Measurements from ENCODE around the gene CLTB.

Gene CLTB

GRCh38 chr5:176366232-176366894 lies 50.0 kb downstream of the CLTB start:
- H3K36me3 ChIP-seq: no peaks in the 10 kb centered on the region
- H3K4me1 ChIP-seq (ENCODE audit: control insufficient read depth in 1 of 2, insufficient read depth in 1 of 2, low read depth in 1 of 2, low read length in 1 of 2): peaks cover 20% of the 10 kb centered on the region in 2 experiments
- H3K4me3 ChIP-seq (ENCODE audit: low read depth in 1 of 2, low read length in 1 of 2): peak overlapping the region in 1 of 2 experiments; percentile 60
- no peaks in the 10 kb centered on the region for H3K9me3 ChIP-seq
- H3K27ac ChIP-seq: no peak overlapping the region
- TF ChIP-seq, protein P1, sequence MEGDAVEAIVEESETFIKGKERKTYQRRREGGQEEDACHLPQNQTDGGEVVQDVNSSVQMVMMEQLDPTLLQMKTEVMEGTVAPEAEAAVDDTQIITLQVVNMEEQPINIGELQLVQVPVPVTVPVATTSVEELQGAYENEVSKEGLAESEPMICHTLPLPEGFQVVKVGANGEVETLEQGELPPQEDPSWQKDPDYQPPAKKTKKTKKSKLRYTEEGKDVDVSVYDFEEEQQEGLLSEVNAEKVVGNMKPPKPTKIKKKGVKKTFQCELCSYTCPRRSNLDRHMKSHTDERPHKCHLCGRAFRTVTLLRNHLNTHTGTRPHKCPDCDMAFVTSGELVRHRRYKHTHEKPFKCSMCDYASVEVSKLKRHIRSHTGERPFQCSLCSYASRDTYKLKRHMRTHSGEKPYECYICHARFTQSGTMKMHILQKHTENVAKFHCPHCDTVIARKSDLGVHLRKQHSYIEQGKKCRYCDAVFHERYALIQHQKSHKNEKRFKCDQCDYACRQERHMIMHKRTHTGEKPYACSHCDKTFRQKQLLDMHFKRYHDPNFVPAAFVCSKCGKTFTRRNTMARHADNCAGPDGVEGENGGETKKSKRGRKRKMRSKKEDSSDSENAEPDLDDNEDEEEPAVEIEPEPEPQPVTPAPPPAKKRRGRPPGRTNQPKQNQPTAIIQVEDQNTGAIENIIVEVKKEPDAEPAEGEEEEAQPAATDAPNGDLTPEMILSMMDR (IDR thresholded peaks at IDR 0.05): no peak
- peaks cover 66% of the 10 kb centered on the region for H3K27me3 ChIP-seq

DNA sequence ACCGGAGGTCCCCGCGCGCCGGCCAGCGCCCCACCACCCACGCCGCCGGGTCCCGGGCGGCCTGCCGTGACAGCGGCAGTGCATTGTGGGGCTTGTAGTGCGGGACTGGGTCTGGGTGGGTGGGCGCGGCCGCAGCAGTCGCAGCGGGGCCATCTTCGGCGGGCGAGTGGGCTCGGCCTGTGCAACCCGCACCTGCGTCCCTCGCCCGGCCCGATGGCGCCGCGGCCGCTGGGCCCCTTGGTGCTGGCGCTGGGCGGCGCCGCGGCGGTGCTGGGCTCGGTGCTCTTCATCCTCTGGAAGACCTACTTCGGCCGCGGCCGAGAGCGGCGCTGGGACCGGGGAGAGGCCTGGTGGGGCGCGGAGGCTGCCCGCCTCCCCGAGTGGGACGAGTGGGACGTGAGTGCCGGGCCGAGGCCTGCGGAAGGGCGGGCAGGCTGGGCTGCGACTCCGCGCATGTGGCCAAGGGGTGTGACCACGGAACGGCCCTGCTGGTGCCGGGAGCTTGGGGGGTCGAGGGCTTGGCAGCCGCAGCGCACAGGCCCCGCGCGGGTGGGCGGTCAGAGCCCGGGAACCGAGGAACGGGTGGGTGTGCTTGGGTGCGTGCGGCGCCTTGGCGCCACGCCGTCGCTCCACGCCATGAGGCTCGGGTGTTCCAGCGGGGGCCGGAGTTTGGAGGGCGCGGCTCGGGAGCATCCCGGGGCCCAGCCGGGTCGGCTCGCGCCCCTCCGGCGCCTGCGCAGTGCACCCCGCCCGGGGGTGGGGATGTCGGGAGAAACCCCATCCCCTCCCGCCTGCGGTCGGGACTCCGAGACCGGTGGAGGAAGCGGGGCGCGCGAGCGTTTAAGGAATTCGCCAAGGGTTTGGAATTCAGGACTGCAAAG lies 50.7 kb downstream of the CLTB start, which contains the start of gene ARL10:
Gene ARL10 (plus strand): TSS at position 137 of the 881 bp plus-strand sequence. CDS start 77 bp downstream, at position 214.
- H3K36me3 ChIP-seq: no peaks in the 10 kb centered on the region
- H3K27me3 ChIP-seq: peaks cover 66% of the 10 kb centered on the region
- peak within 1 kb of the TSS; percentile 41 to 60 for H3K4me3 ChIP-seq (ENCODE audit: low read depth in 1 of 2, low read length in 1 of 2)
- TF ChIP-seq, protein P1 (IDR thresholded peaks at IDR 0.05): no peak
- H3K27ac ChIP-seq: no peak within 1 kb of the TSS
- peaks cover 26 to 28% of the 10 kb centered on the region in 2 experiments for H3K4me1 ChIP-seq (ENCODE audit: control insufficient read depth in 1 of 2, insufficient read depth in 1 of 2, low read depth in 1 of 2, low read length in 1 of 2)
- H3K9me3 ChIP-seq: no peaks in the 10 kb centered on the region

DNA sequence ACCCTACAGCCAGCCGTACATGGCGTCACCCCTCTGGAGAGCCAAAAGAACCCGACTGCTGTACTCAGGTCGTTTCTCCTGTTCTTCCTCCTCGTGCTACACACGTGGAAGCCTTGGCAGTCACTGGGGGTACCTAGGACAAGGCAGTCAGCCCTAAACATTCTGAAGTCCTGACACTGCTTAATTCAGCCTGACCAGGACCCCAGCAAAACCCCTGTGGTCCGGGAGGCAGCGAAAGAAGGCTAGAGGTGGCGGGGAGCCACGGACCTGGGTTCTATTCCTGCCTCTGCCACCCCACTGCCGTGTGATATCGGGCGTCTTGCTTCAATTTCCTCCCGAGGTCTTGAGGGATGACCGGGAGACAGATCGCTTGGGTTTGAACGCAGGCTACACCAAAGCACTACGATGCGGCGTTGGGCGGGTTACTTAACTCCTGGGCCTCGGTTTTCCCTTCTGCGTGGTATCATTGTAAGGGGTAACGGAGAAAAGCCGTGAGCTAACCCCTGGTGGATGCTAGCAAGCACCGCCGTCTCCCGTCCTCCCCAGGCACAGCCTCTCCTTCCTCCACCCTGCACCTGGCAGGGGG lies 51.5 kb downstream of the CLTB start:
- no peaks in the 10 kb centered on the region for H3K9me3 ChIP-seq
- no peaks in the 10 kb centered on the region for H3K36me3 ChIP-seq
- peaks cover 66% of the 10 kb centered on the region for H3K27me3 ChIP-seq
- TF ChIP-seq, protein P1 (IDR thresholded peaks at IDR 0.05): no peak
- H3K27ac ChIP-seq: no peak overlapping the region
- peaks cover 28% of the 10 kb centered on the region in 2 experiments for H3K4me1 ChIP-seq (ENCODE audit: control insufficient read depth in 1 of 2, insufficient read depth in 1 of 2, low read depth in 1 of 2, low read length in 1 of 2)
- peak overlapping the region; percentile 41 to 60 for H3K4me3 ChIP-seq (ENCODE audit: low read depth in 1 of 2, low read length in 1 of 2)

DNA sequence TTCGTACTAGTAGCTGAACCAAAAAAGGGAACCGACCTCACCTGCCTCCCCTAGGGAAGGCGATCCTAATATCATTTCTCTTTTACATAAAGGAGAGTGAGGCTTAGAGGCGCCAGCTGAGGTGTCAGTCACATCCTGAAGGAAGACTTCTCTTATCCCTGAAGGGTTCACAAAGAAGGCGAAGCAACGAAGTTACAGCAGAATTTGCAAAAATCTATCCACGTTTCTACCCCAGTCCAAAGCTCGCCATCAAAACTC lies 54.2 kb downstream of the CLTB start:
- peaks cover 48% of the 10 kb centered on the region for H3K27me3 ChIP-seq
- H3K4me3 ChIP-seq (ENCODE audit: low read depth in 1 of 2, low read length in 1 of 2): peak overlapping the region; percentile 66 to 97
- peaks cover 28% of the 10 kb centered on the region in 2 experiments for H3K4me1 ChIP-seq (ENCODE audit: control insufficient read depth in 1 of 2, insufficient read depth in 1 of 2, low read depth in 1 of 2, low read length in 1 of 2)
- TF ChIP-seq, protein P1 (IDR thresholded peaks at IDR 0.05): no peak
- H3K36me3 ChIP-seq: peaks cover 10% of the 10 kb centered on the region
- H3K27ac ChIP-seq: peak overlapping the region; percentile 66
- H3K9me3 ChIP-seq: no peaks in the 10 kb centered on the region

GRCh38 chr5:176361437-176362232 lies 54.7 kb downstream of the CLTB start, which contains the start of gene KIAA1191:
Gene KIAA1191 (minus strand): TSS chr5:176361764. CDS start chr5:176359508, 2,256 bp downstream.
- Histone ChIP-seq H3K27ac (peak within 1 kb of the TSS; percentile 66), H3K36me3 (peaks cover 13% of the 10 kb centered on the region), H3K9me3 (no peaks in the 10 kb centered on the region), H3K27me3 (peaks cover 42% of the 10 kb centered on the region), H3K4me1 (ENCODE audit: control insufficient read depth in 1 of 2, insufficient read depth in 1 of 2, low read depth in 1 of 2, low read length in 1 of 2) (peaks cover 28% of the 10 kb centered on the region in 2 experiments), H3K4me3 (ENCODE audit: low read depth in 1 of 2, low read length in 1 of 2) (peak within 1 kb of the TSS; percentile 66 to 97)
- TF ChIP-seq, protein P1 (IDR thresholded peaks at IDR 0.05): no peak

Measured in neutrophil (primary cell).